Measurements from ENCODE around the gene ASTL. TPM values are rescaled to one million over a fixed set of nuclear protein-coding genes. Genes with fewer than 3 reads are reported as not detected.

Gene ASTL
- total RNA-seq, 1 donor from 2014 or later: not detected

DNA sequence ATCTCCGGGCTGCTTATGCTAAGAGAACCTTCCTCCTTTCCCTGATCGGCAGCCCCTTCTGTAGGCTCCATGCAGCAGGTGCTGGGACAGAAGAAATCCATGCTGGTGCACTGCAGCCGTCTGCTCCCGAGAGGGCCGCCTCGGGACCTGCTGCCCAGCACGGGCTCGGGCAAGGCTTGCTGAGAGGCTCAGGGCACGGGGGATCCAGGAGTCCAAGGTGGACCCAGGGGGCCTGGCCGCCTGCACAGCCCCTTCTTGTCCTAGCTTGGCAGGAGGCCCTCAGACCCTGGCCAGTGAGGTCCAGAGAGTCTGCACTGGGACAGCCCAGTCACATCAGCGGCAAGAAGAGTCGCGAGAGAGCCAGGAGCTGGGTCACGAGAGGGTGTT lies 20.2 kb upstream of the ASTL start:
- DNase-seq: no peak

DNA sequence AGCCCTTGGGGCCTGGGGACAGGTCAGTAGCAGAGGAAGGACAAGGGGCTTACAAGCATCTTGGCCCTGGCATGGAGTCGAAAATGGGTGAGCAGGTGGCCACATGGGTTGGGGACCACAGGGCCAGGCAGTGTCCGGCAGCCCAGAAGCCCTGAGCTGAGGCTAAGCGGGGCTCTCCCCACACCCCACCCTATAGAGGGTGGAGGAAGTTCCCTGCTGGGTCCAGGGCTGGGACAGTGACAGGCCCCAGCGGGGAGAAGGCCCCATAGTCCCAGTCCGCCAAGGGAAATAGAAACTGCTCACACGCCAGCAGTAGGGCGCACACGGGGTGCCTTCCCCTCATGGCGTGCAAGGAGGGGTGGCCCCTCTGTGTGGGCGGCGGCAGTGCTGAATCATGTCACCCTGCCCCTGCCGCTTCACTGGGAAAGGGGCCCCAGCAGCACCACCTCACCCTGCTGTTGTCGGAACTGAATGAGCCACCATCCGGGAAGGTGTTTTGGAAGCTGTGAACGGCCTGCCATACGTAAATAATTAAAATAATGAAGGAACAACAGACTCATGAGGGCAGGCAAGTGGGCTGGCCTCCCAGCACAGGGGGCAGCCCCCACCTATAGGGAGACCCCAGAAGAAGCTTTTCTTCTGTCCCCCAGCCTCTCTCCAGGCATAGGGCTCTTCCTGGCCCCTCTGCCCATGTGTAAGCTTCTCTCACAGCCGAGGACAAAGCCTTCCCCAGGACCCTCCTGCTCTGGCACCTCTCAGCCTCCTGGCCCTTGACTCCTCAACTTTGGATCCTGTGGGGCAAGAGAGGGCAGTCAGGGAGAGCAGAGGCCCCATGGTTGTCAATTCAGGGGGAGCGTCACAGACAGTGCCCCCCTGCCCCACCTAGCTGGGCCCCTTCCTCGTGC lies 19.6 kb upstream of the ASTL start:
- DNase-seq: no peak

DNA sequence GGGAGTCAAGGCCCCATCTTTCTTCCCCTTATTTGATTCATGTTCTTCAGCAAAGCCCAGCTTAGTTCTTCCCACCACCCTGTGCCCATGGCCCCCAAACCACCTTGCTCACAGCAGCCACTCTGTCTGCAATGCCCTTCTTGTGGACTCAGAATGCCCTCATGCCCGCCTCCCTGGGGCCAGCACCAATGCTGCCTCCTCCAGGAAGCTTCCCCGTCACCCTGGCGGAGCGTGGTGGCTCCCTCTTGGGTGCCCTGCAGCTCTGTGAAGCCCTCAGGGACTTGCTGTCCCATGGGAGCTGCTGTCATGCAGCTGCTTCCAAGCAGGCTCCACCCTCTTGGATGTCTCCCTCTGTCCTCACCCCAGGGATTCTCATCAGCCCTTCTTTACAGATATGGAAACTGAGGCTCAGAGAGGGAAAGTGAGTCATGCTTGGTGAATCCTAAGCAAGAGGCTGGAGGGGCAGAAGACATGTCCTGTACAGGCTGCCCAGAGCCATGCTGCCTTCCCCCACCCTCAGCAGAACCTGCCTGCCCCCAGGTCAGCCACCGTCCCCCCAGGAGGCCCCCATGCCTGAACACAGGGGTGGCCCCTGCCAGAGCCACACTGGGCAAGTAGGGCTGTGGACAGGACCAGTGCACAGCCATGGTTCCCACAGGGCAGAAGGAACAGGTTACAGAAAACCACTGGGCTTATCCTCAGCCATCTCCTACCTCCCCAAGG lies 18.8 kb upstream of the ASTL start:
- no peak for DNase-seq

DNA sequence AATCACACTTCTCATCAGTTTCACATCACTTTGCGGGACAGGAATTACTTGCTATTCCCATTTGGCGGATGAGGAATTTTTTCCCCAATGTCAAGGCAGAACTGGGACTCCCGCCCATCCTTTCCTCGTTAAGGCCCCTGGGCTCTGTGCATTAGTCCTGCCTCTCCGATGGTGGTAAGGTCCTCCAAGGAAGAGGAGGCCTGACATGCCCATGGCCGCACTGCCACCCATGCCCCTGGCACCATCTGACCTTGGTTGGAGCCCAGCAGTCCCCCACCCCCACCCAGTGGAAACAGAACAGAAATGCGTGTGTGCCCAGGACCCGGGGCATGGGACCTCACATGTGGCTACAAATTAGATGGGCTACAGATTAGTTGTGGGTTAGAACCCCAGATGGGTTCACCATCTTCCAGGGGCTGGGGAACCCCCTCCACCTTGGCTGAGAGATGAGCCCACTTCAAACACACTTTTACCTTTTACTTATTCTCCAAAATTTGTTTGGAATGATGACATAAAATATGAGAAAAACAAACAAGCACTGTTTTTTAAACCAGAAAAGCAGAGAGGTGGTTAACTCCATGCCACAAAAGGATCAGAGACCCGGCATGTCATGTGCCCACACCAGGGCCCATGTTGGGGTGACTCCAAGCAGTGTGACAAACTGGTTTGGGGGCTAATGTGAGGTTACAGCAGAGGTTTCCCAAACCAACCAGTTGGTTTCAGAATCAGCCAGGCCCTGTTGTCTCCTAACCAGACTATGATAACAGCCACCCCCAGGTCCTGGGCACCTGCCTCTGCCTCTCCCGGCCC lies 17.9 kb upstream of the ASTL start:
- no peak for DNase-seq

DNA sequence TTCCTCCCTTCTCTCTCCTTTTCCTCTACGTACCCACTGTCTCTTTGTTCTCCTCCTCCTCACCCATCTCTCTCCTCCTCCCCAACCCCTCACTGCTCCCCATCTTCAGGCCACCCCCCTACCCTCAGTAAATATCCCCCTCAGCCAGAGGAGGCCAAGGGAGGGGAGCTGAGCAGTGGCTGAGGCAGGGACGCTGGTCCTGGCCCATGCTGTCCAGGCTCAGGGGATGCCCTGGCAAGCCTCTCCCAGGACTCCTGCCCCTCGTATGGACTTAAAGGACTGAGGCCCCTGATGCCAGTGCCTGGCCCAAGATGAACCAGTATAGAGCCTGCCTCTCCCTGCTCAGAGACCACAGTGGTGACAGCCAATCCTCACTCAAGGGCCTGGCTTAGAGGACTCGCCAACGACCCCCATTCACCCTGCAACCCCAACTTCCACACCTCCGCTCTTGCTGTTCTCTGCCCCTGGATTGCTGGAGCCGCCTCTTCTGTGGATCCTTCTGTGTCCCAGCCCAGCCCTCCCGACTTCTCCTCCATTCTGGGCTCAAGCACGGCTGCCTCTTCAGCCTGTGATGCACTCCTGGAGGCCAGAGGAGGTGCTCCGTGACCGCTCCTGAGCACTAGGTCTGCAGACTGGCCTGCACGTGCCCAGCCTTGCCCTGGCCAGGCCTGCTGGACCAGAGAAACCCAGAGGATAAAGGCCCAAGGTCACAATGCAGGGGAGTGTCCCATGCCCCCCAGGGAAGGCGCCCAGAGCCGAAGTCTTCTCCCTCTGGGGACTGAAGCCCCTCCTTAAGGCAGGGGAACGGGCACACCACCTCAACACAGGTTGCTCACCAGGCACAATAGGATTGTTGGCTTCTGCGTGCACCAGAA lies 16.4 kb upstream of the ASTL start:
- no peak for DNase-seq

DNA sequence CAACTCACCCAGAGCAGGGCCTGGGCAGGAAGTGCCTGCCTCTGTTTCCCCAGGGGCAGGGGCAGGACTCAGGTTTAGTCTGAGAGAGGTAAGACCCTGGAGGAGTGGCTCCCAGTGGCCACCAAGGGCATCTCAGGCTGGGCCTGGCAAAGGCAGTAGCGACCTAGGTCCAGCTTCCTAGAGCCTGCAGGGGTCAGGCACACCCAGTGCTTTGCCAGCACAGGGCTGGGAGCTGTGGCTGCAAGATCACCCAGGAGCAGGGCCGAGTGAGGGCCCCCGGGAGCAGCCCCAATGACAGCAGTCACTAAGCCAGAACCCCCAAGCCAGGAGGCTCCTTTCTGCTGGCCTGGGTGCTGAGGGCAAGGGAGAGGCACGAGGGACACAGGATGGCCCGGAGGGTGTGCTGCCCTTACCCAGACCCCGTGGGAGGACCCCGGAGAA lies 15.7 kb upstream of the ASTL start:
- no peak for DNase-seq

DNA sequence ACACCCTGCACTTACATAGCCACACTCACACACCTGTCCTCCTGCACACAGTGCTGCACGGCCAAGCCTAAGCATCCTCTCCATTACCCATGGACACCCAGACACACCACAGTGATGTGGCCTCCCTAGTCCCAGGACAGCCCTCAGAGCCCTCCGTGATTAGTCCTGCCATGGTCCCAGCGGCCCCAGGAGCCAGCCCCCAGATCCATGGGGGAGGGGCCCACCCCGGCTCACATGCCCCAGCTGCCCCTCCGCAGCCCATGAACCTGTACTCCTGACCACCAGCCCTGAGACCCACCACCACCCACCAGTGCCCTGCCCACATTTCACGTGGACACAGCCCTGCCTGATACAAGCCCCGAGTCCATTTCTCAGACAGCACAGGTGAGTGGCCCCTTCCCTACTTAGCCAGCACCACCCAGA lies 15.0 kb upstream of the ASTL start:
- no peak for DNase-seq

DNA sequence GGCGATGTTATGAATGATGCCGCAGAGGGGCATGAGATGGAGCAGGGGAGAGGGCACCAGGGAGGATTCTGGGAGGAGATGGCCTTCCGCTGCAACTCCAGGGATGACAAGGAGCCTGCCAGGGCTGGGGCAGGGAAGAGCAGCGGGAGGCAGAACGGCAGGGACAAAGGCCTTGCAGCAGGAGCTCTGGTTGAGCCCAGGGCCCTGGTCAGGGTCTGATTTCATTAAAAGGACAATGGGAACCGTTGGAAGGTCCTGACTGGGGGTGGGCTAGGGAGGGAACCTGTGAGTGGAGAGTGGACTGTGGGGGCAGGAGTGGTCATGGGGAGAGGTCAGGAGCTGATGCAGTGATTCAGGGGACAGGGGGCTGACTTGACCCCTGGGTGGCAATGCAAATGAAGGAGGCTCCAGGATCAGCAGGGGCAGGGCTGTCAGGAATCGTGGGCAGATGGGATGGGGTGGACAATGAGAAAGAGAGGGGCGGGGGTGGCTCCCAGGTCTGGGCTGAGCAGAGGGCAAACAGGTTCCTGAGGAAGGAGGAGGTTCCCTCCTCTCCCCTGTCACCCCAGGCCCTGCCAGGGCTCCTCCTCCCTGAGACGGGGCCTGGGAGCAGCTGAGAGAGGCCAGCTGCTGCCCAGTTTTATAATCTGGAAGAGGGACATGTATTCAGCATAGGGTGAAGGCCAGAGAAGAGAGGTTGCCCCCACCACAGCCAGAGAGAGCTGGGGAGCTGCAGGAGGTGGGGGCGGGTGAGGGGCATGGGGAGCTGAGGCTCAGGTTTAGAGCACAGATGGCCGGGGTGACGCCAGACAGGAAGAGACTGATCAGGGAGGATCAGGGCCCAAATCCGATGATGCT lies 14.2 kb upstream of the ASTL start:
- no peak for DNase-seq

DNA sequence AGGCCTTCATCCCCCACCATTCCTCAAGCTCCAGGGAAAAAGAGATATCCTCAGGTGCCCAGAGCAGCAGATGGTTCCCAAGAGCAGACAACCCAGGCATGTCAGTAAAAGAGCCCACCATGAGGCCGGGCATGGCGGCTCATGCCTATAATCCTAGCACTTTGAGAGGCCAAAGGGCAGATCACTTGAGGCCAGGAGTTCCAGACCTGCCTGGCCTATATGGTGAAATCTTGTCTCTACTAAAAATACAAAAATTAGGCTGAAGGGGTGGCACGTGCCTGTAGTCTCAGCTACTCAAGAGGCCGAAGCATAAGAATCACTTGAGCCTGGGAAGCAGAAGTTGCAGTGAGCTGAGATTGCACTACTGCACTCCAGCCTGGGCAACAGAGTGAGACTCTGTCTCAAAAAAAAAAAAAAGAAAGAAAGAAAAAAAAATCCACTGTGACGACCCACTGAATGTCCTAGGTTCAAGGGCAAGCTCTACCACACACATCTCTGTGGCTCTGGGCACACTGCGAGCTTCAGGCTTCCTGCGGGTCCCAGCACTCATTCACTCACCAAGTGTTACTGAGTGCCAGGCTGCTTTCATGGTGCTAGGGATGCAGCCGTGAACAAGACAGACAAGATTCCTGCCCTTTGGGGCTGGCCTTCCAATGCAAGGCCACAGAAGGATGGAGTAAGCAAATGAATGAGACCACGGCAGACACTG lies 13.4 kb upstream of the ASTL start:
- DNase-seq: no peak

DNA sequence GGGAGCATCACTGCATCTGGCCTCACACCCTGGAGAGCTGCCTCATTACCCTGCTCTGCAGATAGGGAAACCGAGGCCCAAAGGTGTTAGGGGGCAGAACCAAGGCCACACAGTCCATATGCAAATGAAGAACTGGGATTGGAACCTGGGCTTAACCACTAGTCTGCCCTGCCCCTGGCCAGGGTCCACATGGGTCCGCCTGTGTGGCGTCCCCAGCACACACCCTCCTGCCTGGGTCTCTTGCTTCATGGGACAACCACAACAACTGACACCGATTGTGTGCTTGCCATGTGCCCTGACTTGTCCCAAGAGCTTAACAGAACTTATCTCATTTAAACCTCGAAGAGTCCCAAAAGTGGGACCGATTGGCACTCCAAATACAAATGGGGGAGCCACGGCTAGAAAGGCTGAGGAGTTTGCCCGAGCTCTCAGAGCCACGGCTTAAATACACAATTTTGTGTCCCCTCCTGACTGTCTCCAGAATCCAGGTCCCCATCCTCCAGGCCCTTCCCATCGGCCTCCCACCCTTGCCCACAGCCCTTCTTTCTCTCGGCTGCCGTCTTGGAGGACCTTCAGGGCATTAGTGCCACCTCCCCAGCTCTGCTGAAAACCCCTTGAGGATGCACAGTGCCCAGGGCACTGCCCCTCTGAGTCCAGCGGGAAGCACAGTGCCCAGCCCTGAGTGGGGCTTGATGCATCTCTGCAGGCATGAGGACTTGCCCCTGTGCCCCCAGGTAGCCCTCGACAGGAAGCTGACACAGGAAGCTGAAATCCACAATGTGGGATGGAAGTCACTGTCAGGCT lies 12.7 kb upstream of the ASTL start:
- no peak for DNase-seq

DNA sequence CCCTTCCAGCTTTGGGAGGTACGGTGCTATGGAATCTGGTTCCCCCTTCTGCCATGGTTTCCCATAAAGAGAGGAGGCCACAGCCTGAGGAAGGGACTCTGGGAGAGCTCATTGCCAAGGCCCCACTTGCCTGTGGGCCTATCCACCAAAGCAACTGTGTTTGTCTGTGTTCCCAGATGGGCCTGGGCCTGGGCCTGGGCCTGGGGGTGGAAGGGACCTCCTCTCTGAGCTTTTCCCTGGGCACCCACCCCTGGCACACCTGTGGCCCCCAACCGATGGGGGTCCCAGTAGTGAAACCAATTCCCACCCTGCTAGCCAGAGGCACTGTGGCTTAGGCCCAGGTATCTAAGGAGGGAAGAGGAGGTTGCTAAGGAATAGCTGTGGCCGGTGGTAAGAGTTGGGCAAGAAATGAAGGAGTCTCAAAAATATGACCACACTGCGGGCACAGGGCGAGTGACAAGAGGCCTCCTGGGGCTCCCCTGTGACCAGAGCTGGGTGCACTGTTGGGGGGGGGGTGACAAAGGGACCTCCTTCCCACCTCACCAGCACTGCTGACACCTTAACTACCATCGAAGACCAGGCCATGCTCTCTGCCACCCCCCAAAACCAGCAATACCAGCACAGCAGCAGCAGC lies 11.8 kb upstream of the ASTL start:
- DNase-seq: no peak

DNA sequence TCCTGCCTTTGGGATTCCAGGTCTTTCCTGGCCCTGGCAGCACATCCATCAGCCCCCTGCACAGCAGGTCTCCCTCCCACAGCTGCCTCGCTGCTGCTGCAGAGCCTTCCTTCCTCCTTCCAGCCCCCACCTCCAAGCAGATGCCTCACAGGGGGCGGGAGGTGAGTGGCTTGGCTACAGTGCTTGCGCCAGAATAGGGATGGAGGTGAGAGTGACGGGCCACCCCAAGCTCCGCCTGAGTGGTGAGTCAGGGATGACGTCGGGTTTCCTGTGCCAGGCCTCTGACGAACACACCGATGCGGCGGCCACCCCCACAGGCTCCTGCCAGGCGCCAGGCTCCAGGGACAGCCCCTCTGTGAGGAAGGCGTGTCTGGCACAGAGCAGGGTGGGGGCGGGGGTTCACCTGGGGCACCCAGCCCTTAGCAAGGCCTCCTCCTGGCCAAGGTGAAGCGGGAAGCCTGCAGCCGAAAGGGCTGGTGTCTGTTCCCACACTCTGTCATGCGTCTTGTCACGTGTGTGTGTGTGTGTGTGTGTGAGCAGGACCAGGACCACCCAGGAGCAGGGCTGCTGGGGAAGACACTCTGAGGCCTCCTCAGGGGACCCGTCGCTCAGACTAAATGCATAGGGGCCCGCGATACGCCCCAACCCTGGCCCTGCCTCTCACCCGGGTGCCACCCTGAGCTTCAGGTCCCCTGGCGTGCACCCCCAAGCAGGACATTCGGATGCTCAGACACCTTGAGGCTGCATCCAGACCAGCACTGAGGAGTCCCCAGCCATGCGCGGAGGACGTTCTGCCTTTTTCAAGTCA lies 10.3 kb upstream of the ASTL start:
- DNase-seq: peak; percentile 87

DNA sequence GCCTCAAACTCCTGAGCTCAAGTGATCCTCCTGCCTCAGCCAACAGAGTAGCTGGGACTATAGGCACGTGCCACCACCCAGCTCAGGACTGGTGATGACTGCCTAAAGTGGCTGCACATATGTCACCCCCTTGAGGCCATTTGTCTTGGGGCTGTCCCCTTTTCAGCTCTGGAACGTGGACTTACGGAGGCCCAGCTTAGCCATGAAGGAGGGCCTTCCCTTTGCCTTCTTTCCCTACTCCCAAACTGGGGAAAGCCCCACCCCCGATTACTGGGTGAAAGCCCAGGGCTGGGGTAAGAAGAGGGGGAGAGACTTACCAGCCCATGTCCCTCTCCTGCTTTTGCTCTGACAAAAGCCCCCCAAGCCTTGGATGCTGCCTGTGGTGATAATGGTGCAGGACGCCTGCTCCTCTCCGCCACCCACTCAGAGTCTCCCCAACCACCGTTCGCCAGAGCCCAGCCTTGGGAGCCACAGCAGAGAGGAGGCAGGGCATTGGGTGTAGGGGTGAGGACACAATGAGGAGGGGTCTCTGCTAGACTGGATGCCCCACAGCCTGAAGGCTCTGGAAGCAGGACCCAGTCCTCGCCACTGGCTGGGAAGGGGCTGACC lies 9.4 kb upstream of the ASTL start:
- no peak for DNase-seq

DNA sequence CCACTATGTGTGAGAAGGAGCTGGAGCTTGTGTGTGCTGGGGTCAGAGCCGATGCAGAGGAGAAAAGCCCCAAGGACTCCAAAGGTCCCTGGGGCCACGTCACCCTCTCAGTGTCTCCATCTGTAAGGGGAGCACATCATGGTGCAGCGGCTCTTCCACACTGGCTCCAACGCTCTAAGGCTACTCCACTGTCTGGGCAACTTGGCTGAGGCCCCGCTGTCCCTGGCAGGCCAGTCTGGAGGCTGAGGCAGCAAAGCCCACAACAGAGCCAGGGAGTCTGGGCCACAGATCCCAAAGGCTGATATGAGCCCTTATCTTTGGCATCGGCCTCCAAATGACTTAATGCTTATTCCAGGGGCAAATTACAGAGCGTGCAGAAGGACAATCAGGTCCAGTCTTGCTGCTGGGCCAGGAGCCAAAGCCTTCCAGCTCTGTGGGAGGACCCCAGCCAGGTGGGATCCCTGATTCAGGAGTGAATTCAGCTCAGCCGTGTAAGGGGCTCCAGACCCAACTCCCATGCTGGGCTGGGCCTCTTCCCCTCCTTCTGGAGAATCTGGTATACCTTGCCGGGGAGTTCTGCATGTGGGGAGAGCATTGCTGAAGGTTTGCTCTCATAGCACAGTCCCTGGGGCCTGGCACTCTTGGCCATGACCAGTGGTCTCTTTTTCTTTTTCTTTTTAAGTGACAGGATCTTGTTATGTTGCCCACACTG lies 8.7 kb upstream of the ASTL start:
- DNase-seq: no peak

DNA sequence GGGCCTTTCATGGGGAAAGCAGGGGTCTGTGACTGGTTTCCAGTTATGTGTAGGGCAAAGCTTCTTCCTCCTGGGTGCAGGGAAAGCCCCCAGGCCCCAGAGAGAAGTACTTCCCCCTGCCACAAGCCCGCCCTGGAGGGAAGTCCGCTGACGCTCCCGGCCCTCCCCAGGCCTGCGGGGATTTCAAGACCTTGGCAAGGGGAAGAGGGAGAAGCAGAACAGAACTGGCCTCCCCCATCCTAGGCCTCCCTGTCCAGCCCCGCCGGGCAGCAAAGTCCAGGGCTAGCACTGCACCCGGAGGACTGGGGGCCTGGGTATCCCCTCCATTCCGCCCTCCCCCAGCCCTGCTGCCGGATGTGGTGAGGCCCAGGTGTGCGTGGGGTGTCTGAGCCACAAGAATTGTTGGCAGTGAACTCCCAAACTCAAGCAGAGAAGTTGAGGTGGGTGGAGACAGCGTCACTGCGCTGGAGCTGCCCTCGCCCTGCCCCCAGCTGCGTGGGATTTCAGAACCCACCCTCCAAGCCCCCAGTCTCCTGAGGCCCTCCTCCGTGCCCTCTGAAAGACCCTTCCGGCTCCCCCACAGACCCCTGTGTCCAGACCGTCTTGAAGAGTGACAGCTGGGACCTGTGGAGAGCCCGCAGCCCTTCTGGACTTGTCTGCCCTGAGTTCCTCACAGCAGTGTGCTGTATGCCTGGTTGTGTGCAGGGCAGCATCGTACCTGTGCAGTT lies 8.0 kb upstream of the ASTL start:
- no peak for DNase-seq

DNA sequence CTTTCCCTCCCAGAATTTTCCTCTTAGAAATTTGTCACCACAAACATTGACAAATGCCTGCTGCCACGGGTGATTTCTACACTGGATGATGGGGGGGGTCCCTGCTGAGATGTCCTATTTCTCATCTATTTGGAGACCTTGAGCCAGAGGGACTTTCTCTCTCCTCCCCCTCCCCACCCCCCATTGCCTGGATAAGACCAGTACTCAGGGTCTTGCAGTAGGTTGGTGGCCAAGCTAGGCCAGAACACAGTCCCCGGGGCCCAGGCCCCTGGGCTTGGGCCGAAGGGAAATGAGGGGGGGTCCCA lies 7.5 kb upstream of the ASTL start:
- no peak for DNase-seq
